Astrocyte (in vitro differentiated cells and primary cell): ENCODE data around the gene HECW1. TPM values are rescaled to one million over a fixed set of nuclear protein-coding genes. Genes with fewer than 3 reads are reported as not detected.

Experiments used
- DNase-seq: peaks from one replicate; pipeline ENCODE4 v3.0.0-alpha.2; 2010; ENCODE audit warnings: low read depth
- FAIRE-seq: peaks from 2 replicates; lab custom pipeline; 2011; peaks lifted over from hg19 to GRCh38; lab: Jason Lieb, UNC
- H2AFZ ChIP-seq: 2 replicates; pipeline ENCODE4 v1.6.0; 2012; ENCODE audit warnings: low read depth, low read length, inconsistent platforms
- H3K27ac ChIP-seq: 2 replicates; pipeline ENCODE4 v1.5.1; 2011; ENCODE audit warnings: low read depth, low read length, inconsistent platforms
- H3K27me3 ChIP-seq: 2 replicates; pipeline ENCODE4 v1.6.0; 2011; ENCODE audit warnings: low read length, inconsistent platforms; ENCODE audit not compliant: insufficient read depth
- H3K36me3 ChIP-seq: 2 replicates; pipeline ENCODE4 v1.5.1; 2011; ENCODE audit warnings: low read length, inconsistent platforms; ENCODE audit not compliant: insufficient read depth
- H3K4me1 ChIP-seq: 2 replicates; pipeline ENCODE4 v1.5.1; 2011; ENCODE audit warnings: low read length, inconsistent platforms; ENCODE audit not compliant: insufficient read depth
- H3K4me2 ChIP-seq: 2 replicates; pipeline ENCODE4 v1.6.0; 2012; ENCODE audit warnings: low read length, inconsistent platforms
- H3K4me3 ChIP-seq: 2 replicates; pipeline ENCODE4 v1.5.1; 2011; ENCODE audit warnings: low read depth, mild to moderate bottlenecking, low read length, inconsistent platforms; ENCODE audit not compliant: insufficient read depth
- H3K79me2 ChIP-seq: 2 replicates; pipeline ENCODE4 v1.6.0; 2012; ENCODE audit warnings: mild to moderate bottlenecking, low read length, inconsistent platforms; ENCODE audit not compliant: insufficient read depth
- H3K9ac ChIP-seq: 2 replicates; pipeline ENCODE4 v1.6.0; 2012; ENCODE audit warnings: mild to moderate bottlenecking, low read length, inconsistent platforms
- H3K9me3 ChIP-seq: 2 replicates; pipeline ENCODE4 v1.5.1; 2012; ENCODE audit warnings: low read depth, mild to moderate bottlenecking, low read length, inconsistent platforms; ENCODE audit not compliant: insufficient read depth
- H4K20me1 ChIP-seq: 2 replicates; pipeline ENCODE4 v1.6.0; 2012; ENCODE audit warnings: low read length, inconsistent platforms; ENCODE audit not compliant: insufficient read depth
- H3K27ac Mint-ChIP-seq: one replicate; pipeline ENCODE4 v1.8.0; 2021; ENCODE audit warnings: mild to moderate bottlenecking, mixed read lengths; ENCODE audit not compliant: unreplicated experiment
- H3K27me3 Mint-ChIP-seq: one replicate; pipeline ENCODE4 v1.8.0; 2021; ENCODE audit warnings: low read depth, mixed read lengths; ENCODE audit not compliant: unreplicated experiment
- H3K36me3 Mint-ChIP-seq: one replicate; pipeline ENCODE4 v1.8.0; 2021; ENCODE audit warnings: low read depth, mixed read lengths; ENCODE audit not compliant: unreplicated experiment
- H3K4me1 Mint-ChIP-seq: one replicate; pipeline ENCODE4 v1.8.0; 2021; ENCODE audit warnings: low read depth, mixed read lengths; ENCODE audit not compliant: unreplicated experiment
- H3K4me3 Mint-ChIP-seq: one replicate; pipeline ENCODE4 v1.8.0; 2021; ENCODE audit warnings: mild to moderate bottlenecking, moderate library complexity, mixed read lengths; ENCODE audit not compliant: unreplicated experiment
- H3K9me3 Mint-ChIP-seq: one replicate; pipeline ENCODE4 v1.8.0; 2021; ENCODE audit warnings: mild to moderate bottlenecking, mixed read lengths; ENCODE audit not compliant: unreplicated experiment
- EZH2 ChIP-seq: IDR thresholded peaks from 2 replicates; pipeline ENCODE4 v1.6.1; 2012; ENCODE audit warnings: mild to moderate bottlenecking, low read length, inconsistent platforms; ENCODE audit not compliant: insufficient read depth
- total RNA-seq: library from RNA; stranded (reverse); gene quantifications from 2 replicates; pipeline ENCODE4 v1.2.1, GENCODE V29; 2021
- TF ChIP-seq, protein P1 (sequence below): IDR thresholded peaks from 2 replicates; pipeline ENCODE4 v1.5.1; 2011; ENCODE audit warnings: low read depth, mild to moderate bottlenecking, inconsistent platforms, low read length, moderate library complexity; ENCODE audit not compliant: insufficient read depth

HECW1 gene
- total RNA-seq, 1 donor from 2014 or later: 3.3 TPM

DNA sequence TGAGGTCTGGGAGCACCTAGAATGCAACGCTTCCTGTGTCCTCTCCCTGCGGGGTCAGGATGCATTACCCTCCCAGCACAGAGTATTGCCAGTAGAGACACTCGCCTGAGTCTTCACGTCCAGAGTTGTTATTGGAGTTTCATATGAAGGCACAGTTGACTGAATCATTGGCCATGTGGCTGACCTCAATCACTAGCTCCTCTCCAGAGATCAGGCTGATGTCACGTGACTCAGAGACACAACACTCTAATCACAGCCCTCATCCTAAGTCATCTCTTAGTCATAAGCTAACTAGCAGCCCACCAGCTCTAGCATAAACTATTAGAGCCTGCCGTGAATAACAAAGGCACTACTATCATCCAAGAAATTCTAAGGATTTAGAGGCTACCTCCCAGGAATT, 107.8 kb downstream of the HECW1 start:
- DNase-seq: peak; percentile 88
- Histone ChIP-seq H3K9me3 (no peaks in the 10 kb centered on the region), H3K79me2 (no peaks in the 10 kb centered on the region), H4K20me1 (no peaks in the 10 kb centered on the region), H3K36me3 (no peaks in the 10 kb centered on the region), H3K4me1 (peaks cover 12% of the 10 kb centered on the region), H3K27me3 (no peaks in the 10 kb centered on the region), H3K9ac (no peak overlapping the region), H3K4me2 (peak overlapping the region; percentile 46), H2AFZ (no peak overlapping the region), H3K4me3 (no peak overlapping the region), H3K27ac (peak overlapping the region; percentile 48)
- H3K4me1 Mint-ChIP-seq: peaks cover 7% of the 10 kb centered on the region
- FAIRE-seq: peak; percentile 75
- TF ChIP-seq, protein P1, sequence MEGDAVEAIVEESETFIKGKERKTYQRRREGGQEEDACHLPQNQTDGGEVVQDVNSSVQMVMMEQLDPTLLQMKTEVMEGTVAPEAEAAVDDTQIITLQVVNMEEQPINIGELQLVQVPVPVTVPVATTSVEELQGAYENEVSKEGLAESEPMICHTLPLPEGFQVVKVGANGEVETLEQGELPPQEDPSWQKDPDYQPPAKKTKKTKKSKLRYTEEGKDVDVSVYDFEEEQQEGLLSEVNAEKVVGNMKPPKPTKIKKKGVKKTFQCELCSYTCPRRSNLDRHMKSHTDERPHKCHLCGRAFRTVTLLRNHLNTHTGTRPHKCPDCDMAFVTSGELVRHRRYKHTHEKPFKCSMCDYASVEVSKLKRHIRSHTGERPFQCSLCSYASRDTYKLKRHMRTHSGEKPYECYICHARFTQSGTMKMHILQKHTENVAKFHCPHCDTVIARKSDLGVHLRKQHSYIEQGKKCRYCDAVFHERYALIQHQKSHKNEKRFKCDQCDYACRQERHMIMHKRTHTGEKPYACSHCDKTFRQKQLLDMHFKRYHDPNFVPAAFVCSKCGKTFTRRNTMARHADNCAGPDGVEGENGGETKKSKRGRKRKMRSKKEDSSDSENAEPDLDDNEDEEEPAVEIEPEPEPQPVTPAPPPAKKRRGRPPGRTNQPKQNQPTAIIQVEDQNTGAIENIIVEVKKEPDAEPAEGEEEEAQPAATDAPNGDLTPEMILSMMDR: no peak
- no peak for TF ChIP-seq EZH2
- peaks cover 6% of the 10 kb centered on the region for H3K36me3 Mint-ChIP-seq
- H3K4me3 Mint-ChIP-seq: no peak overlapping the region
- H3K27me3 Mint-ChIP-seq: no peaks in the 10 kb centered on the region
- no peak overlapping the region for H3K27ac Mint-ChIP-seq
- peaks cover 7% of the 10 kb centered on the region for H3K9me3 Mint-ChIP-seq

GRCh38 chr7:43220742-43221141, 108.3 kb downstream of the HECW1 start:
- peaks cover 6% of the 10 kb centered on the region for H3K36me3 Mint-ChIP-seq
- no peak overlapping the region for H3K27ac Mint-ChIP-seq
- H3K27me3 ChIP-seq: no peaks in the 10 kb centered on the region
- H3K4me2 ChIP-seq: peak overlapping the region; percentile 46
- no peaks in the 10 kb centered on the region for H3K36me3 ChIP-seq
- no peak for FAIRE-seq
- no peak for TF ChIP-seq EZH2
- TF ChIP-seq, protein P1: no peak
- H3K4me3 Mint-ChIP-seq: no peak overlapping the region
- DNase-seq: no peak
- no peak overlapping the region for H2AFZ ChIP-seq
- no peak overlapping the region for H3K9ac ChIP-seq
- H3K9me3 ChIP-seq: no peaks in the 10 kb centered on the region
- peaks cover 12% of the 10 kb centered on the region for H3K4me1 ChIP-seq
- no peak overlapping the region for H3K4me3 ChIP-seq
- H3K27me3 Mint-ChIP-seq: no peaks in the 10 kb centered on the region
- H3K79me2 ChIP-seq: no peaks in the 10 kb centered on the region
- H3K9me3 Mint-ChIP-seq: peaks cover 7% of the 10 kb centered on the region
- H4K20me1 ChIP-seq: no peaks in the 10 kb centered on the region
- H3K4me1 Mint-ChIP-seq: peaks cover 7% of the 10 kb centered on the region
- H3K27ac ChIP-seq: peak overlapping the region; percentile 48

GRCh38 chr7:43229801-43230200, 117.4 kb downstream of the HECW1 start:
- H3K9me3 ChIP-seq: no peaks in the 10 kb centered on the region
- no peak for DNase-seq
- no peak for FAIRE-seq

More at GRCh38 chr7:43229801-43230200, 117.4 kb downstream of the HECW1 start:
- H3K4me1 ChIP-seq: no peaks in the 10 kb centered on the region
- H3K4me2 ChIP-seq: no peak overlapping the region
- H3K27ac ChIP-seq: no peak overlapping the region
- no peaks in the 10 kb centered on the region for H3K4me1 Mint-ChIP-seq
- H3K36me3 ChIP-seq: no peaks in the 10 kb centered on the region
- TF ChIP-seq, protein P1: no peak
- no peak for TF ChIP-seq EZH2
- H3K9me3 Mint-ChIP-seq: peaks cover 4% of the 10 kb centered on the region
- H3K27me3 ChIP-seq: no peaks in the 10 kb centered on the region
- peaks cover 4% of the 10 kb centered on the region for H3K36me3 Mint-ChIP-seq
- H3K27ac Mint-ChIP-seq: no peak overlapping the region
- no peak overlapping the region for H3K9ac ChIP-seq
- H3K27me3 Mint-ChIP-seq: no peaks in the 10 kb centered on the region
- no peaks in the 10 kb centered on the region for H4K20me1 ChIP-seq
- H3K4me3 ChIP-seq: no peak overlapping the region
- no peak overlapping the region for H2AFZ ChIP-seq
- H3K79me2 ChIP-seq: no peaks in the 10 kb centered on the region
- no peak overlapping the region for H3K4me3 Mint-ChIP-seq
